Ascending aorta (tissue), 2 donors: ENCODE results near the gene ITGAL. TPM values are rescaled to one million over a fixed set of nuclear protein-coding genes. Genes with fewer than 3 reads are reported as not detected.
"Not testable (repeated sequence)": the region's sequence is repeated elsewhere in the genome, so short reads cannot be mapped to it uniquely, and the experiment has no call there.

Experiments used
- DNase-seq, 2 donors: peaks; one replicate each; pipeline ENCODE4 v3.0.0-alpha.2; 2019; ENCODE audit warnings: low spot score in 2 of 2
- H3K27ac ChIP-seq, 2 donors: fragments of 200-600 bp; sonication (generic); one replicate each; pipeline ENCODE4 v1.5.1; 2016 to 2017; ENCODE audit warnings: mild to moderate bottlenecking in 1 of 2
- H3K27me3 ChIP-seq: fragments of 200-600 bp; sonication (generic); one replicate; pipeline ENCODE4 v1.5.1; 2017
- H3K36me3 ChIP-seq, 2 donors: fragments of 200-600 bp; sonication (generic); one replicate each; pipeline ENCODE4 v1.5.1; 2016
- H3K4me1 ChIP-seq, 2 donors: fragments of 200-600 bp; sonication (generic); one replicate each; pipeline ENCODE4 v1.5.1; 2016 to 2017; ENCODE audit warnings: mild to moderate bottlenecking in 1 of 2
- H3K4me3 ChIP-seq, 2 donors: fragments of 200-600 bp; sonication (generic); one replicate each; pipeline ENCODE4 v1.5.1; 2016 to 2017; ENCODE audit warnings: mild to moderate bottlenecking in 1 of 2
- H3K9me3 ChIP-seq, 2 donors: fragments of 200-600 bp; sonication (generic); one replicate each; pipeline ENCODE4 v1.5.1; 2016
- intact Hi-C: fragments of 100-400 bp; cut with DNase I; formaldehyde crosslinking; loops from one replicate; pipeline ENCODE4 v1.15.1; 2023
- total RNA-seq: library from RNA; depleted of rRNA; stranded (reverse); fragments of >200 nt; gene quantifications from one replicate; pipeline ENCODE4 v1.1.0, GENCODE V29; 2016
- TF ChIP-seq, protein P1 (sequence below), 3 experiments: fragments of 200-600 bp in 2 of 3; fragments of 450-650 bp in 1 of 3; sonication (generic) in 2 of 3; IDR thresholded peaks; one replicate each; pipeline ENCODE4 v1.5.1; 2016 to 2019; ENCODE audit warnings: antibody characterized with exemption in 3 of 3, mild to moderate bottlenecking in 1 of 3, moderate library complexity in 1 of 3

ITGAL gene
- total RNA-seq, 1 donor from 2014 or later = 0.11 TPM

DNA sequence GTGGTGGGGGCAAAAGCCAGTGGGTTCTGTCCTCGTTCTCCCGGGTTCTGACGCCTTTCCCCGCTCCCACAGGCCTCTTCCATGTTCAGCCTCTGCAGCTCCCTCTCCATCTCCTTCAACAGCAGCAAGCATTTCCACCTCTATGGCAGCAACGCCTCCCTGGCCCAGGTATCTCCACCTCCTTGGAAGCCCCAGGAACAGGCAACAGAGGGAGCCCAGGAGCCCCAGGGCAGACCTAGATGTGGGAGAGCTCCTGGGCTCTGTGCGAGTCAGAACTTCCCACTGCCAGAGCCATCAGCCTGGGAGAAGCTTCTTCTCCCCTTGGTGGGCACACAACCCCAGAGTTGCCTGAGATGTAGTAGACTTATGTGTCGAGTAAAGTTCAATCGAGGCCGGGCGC lies 46.0 kb downstream of the ITGAL start:
- H3K4me1 ChIP-seq = no peaks in the 10 kb centered on the region
- no peak overlapping the region for H3K27ac ChIP-seq
- no peaks in the 10 kb centered on the region for H3K36me3 ChIP-seq
- H3K4me3 ChIP-seq = no peak overlapping the region
- TF ChIP-seq, protein P1, sequence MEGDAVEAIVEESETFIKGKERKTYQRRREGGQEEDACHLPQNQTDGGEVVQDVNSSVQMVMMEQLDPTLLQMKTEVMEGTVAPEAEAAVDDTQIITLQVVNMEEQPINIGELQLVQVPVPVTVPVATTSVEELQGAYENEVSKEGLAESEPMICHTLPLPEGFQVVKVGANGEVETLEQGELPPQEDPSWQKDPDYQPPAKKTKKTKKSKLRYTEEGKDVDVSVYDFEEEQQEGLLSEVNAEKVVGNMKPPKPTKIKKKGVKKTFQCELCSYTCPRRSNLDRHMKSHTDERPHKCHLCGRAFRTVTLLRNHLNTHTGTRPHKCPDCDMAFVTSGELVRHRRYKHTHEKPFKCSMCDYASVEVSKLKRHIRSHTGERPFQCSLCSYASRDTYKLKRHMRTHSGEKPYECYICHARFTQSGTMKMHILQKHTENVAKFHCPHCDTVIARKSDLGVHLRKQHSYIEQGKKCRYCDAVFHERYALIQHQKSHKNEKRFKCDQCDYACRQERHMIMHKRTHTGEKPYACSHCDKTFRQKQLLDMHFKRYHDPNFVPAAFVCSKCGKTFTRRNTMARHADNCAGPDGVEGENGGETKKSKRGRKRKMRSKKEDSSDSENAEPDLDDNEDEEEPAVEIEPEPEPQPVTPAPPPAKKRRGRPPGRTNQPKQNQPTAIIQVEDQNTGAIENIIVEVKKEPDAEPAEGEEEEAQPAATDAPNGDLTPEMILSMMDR (IDR thresholded peaks at IDR 0.05) = no peak
- no peaks in the 10 kb centered on the region for H3K27me3 ChIP-seq
- H3K9me3 ChIP-seq = no peaks in the 10 kb centered on the region
- intact Hi-C loops = no loop called here
- DNase-seq = no peak

DNA sequence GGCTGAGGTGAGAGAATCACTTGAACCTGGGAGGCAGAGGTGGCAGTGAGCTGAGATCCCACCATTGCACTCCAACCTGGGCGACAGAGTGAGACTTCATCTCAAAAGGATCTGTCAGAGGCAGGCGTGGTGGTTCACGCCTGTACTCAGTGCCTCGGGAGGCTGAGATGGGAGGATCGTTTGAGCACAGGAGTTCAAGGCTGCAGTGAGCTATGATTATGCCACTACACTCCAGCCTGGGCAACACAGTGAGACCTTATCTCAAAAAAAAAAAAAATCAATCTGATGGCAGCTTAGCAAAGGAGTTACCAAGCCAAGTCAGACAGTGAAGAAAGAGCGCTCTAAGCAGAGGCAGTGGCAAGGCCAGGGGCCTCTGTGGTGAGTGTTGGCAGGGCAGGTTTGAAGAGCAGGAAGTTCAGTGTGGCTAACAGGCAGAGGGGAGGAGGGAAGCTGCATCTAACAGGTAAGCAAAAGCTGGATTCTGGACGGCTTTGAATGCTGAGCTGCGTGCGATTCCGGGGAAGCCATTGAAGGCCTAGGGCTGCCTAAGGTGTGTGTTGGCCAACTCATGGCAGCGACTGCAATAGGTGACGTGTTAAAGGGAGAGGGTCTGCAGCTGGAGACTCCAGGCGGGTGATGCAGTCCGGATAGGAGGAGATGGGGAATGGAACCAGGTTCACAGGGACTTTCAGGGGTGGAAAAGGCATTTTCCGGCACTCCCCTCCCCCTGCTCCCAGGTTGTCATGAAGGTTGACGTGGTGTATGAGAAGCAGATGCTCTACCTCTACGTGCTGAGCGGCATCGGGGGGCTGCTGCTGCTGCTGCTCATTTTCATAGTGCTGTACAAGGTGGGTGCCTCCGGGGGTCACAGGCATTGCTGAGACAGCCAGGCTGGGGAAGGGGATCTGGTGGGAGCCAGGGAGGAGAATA lies 46.8 kb downstream of the ITGAL start:
- H3K27me3 ChIP-seq = no peaks in the 10 kb centered on the region
- intact Hi-C loops = no loop called here
- H3K36me3 ChIP-seq = peaks cover under 1% of the 10 kb centered on the region in 2 donors
- TF ChIP-seq, protein P1 (IDR thresholded peaks at IDR 0.05) = no peak
- DNase-seq = no peak
- no peak overlapping the region for H3K27ac ChIP-seq
- no peaks in the 10 kb centered on the region for H3K4me1 ChIP-seq
- H3K4me3 ChIP-seq = no peak overlapping the region
- no peaks in the 10 kb centered on the region for H3K9me3 ChIP-seq

DNA sequence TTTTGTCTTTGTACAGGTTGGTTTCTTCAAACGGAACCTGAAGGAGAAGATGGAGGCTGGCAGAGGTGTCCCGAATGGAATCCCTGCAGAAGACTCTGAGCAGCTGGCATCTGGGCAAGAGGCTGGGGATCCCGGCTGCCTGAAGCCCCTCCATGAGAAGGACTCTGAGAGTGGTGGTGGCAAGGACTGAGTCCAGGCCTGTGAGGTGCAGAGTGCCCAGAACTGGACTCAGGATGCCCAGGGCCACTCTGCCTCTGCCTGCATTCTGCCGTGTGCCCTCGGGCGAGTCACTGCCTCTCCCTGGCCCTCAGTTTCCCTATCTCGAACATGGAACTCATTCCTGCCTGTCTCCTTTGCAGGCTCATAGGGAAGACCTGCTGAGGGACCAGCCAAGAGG lies 48.9 kb downstream of the ITGAL start:
- TF ChIP-seq, protein P1 (IDR thresholded peaks at IDR 0.05) = no peak
- H3K9me3 ChIP-seq = no peaks in the 10 kb centered on the region
- intact Hi-C loops = no loop called here

DNA sequence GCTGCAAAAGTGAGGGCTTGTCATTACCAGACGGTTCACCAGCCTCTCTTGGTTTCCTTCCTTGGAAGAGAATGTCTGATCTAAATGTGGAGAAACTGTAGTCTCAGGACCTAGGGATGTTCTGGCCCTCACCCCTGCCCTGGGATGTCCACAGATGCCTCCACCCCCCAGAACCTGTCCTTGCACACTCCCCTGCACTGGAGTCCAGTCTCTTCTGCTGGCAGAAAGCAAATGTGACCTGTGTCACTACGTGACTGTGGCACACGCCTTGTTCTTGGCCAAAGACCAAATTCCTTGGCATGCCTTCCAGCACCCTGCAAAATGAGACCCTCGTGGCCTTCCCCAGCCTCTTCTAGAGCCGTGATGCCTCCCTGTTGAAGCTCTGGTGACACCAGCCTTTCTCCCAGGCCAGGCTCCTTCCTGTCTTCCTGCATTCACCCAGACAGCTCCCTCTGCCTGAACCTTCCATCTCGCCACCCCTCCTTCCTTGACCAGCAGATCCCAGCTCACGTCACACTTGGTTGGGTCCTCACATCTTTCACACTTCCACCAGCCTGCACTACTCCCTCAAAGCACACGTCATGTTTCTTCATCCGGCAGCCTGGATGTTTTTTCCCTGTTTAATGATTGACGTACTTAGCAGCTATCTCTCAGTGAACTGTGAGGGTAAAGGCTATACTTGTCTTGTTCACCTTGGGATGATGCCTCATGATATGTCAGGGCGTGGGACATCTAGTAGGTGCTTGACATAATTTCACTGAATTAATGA lies 49.5 kb downstream of the ITGAL start:
- intact Hi-C loops = no loop called here

More for the DNA sequence above, 48.9 kb downstream of the ITGAL start:
- Histone ChIP-seq H3K4me1 (no peaks in the 10 kb centered on the region), H3K27ac (no peak overlapping the region), H3K27me3 (no peaks in the 10 kb centered on the region), H3K4me3 (no peak overlapping the region), H3K36me3 (peaks cover 8% of the 10 kb centered on the region in 2 donors)
- no peak for DNase-seq

DNA sequence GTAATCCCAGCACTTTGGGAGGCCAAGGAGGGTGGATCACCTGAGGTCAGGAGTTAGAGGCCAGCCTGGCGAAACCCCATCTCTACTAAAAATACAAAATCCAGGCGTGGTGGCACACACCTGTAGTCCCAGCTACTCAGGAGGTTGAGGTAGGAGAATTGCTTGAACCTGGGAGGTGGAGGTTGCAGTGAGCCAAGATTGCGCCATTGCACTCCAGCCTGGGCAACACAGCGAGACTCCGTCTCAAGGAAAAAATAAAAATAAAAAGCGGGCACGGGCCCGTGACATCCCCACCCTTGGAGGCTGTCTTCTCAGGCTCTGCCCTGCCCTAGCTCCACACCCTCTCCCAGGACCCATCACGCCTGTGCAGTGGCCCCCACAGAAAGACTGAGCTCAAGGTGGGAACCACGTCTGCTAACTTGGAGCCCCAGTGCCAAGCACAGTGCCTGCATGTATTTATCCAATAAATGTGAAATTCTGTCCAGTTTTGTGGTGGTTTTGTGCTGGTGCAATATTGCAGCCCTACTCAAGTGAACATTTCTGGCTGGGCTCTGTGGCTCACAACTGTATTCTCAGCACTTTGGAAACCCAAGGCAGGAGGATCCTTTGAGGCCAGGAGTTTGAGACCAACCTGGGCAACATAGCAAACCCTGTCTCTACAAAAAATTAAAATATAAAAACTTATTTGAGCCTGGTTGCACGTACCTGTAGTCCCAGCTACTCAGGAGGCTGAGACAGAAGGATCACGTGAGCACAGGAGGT lies 50.3 kb downstream of the ITGAL start:
- H3K9me3 ChIP-seq, H3K4me3 ChIP-seq, H3K27ac ChIP-seq, H3K4me1 ChIP-seq, DNase-seq, intact Hi-C loops, H3K36me3 ChIP-seq, H3K27me3 ChIP-seq: not testable (repeated sequence)

More for the DNA sequence above, 49.5 kb downstream of the ITGAL start:
- DNase-seq = no peak
- Histone ChIP-seq H3K27ac (no peak overlapping the region), H3K9me3 (no peaks in the 10 kb centered on the region), H3K36me3 (peaks cover 8% of the 10 kb centered on the region in 2 donors), H3K4me3 (no peak overlapping the region), H3K4me1 (no peaks in the 10 kb centered on the region), H3K27me3 (no peaks in the 10 kb centered on the region)
- TF ChIP-seq, protein P1 (IDR thresholded peaks at IDR 0.05) = no peak
